Upper lobe of right lung (tissue), 1 donor: ENCODE measurements around the gene DPP3. TPM values are rescaled to one million over a fixed set of nuclear protein-coding genes. Genes with fewer than 3 reads are reported as not detected.

ENCODE experiments used
- ATAC-seq: fragments of 200-7000 bp; cut with Tn5 transposase; one replicate; pipeline ENCODE4 v1.9.1; 2020; ENCODE audit warnings: mild to moderate bottlenecking, moderate library complexity
- DNase-seq: peaks from one replicate; pipeline ENCODE4 v3.0.0-alpha.2; 2020
- H3K27ac ChIP-seq: fragments of 200-600 bp; one replicate; pipeline ENCODE4 v1.8.0; 2022
- H3K27me3 ChIP-seq: fragments of 200-600 bp; one replicate; pipeline ENCODE4 v1.8.0; 2022; ENCODE audit warnings: mild to moderate bottlenecking
- H3K36me3 ChIP-seq: fragments of 200-600 bp; one replicate; pipeline ENCODE4 v1.8.0; 2022
- H3K4me1 ChIP-seq: fragments of 200-600 bp; one replicate; pipeline ENCODE4 v1.8.0; 2022
- H3K4me3 ChIP-seq: fragments of 200-600 bp; one replicate; pipeline ENCODE4 v1.8.0; 2022; ENCODE audit warnings: mild to moderate bottlenecking
- H3K9me3 ChIP-seq: fragments of 200-600 bp; one replicate; pipeline ENCODE4 v1.8.0; 2022
- CTCF ChIP-seq: fragments of 200-600 bp; IDR thresholded peaks from one replicate; pipeline ENCODE4 v1.8.0; 2022; ENCODE audit warnings: antibody characterized with exemption
- intact Hi-C: fragments of 100-400 bp; cut with DNase I; formaldehyde crosslinking; loops from one replicate; pipeline ENCODE4 v1.11.0; 2022
- total RNA-seq: library from RNA; stranded (reverse); fragmentation: NEBNext Ultra II Directional; extraction: Animal tissue kit (Norgen Biotek cat#: 25700); gene quantifications from one replicate; pipeline ENCODE4 v1.2.1, GENCODE V29; 2021
- donor health status: DM: no; HTN: yes; CAD: no; lungs with severe emphysema.

Gene DPP3
- total RNA-seq, 1 donor from 2014 or later = 31.9 TPM

- Histone ChIP-seq H3K27ac (no peak overlapping the region), H3K4me1 (peaks cover 20% of the 10 kb centered on the region), H3K36me3 (no peaks in the 10 kb centered on the region), H3K27me3 (no peaks in the 10 kb centered on the region), H3K4me3 (no peak overlapping the region), H3K9me3 (no peaks in the 10 kb centered on the region)
- intact Hi-C loops = no loop called here
- no peak for TF ChIP-seq CTCF
- no peak for ATAC-seq
- no peak for DNase-seq
Observed at GRCh38 chr11:66548774-66549630, 68.8 kb downstream of the DPP3 start.

DNA sequence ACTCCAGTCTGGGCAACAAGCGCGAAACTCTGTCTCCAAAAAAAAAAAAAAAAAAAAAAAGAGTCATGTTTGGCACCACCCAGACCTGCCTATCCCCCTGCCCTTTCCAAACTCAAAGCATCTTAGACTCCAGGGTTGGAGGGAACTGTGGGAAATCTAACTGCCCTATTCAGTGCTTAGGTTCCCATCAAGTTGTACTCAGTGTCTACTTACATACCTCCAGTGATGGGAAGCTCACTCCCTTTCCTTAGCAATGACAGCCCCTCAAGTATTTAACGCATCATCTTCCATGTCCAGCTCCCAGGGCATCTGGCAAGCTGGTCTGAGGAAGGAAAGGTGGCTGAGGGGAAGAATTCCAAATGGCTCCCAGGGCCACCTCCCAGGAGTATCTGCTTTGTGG, 69.5 kb downstream of the DPP3 start:
- no peak for TF ChIP-seq CTCF
- Histone ChIP-seq H3K27me3 (no peaks in the 10 kb centered on the region), H3K4me1 (peaks cover 13% of the 10 kb centered on the region), H3K27ac (no peak overlapping the region), H3K9me3 (no peaks in the 10 kb centered on the region), H3K36me3 (no peaks in the 10 kb centered on the region), H3K4me3 (no peak overlapping the region)
- no peak for ATAC-seq
- intact Hi-C loops = no loop called here
- no peak for DNase-seq

GRCh38 chr11:66550887-66551286, 70.7 kb downstream of the DPP3 start:
- no peak for TF ChIP-seq CTCF
- H3K27me3 ChIP-seq = no peaks in the 10 kb centered on the region
- no peak overlapping the region for H3K4me3 ChIP-seq
- DNase-seq (no peak), ATAC-seq (no peak)
- no peaks in the 10 kb centered on the region for H3K36me3 ChIP-seq
- no peak overlapping the region for H3K27ac ChIP-seq
- intact Hi-C loops = no loop called here
- peaks cover 6% of the 10 kb centered on the region for H3K4me1 ChIP-seq
- H3K9me3 ChIP-seq = no peaks in the 10 kb centered on the region

DNA sequence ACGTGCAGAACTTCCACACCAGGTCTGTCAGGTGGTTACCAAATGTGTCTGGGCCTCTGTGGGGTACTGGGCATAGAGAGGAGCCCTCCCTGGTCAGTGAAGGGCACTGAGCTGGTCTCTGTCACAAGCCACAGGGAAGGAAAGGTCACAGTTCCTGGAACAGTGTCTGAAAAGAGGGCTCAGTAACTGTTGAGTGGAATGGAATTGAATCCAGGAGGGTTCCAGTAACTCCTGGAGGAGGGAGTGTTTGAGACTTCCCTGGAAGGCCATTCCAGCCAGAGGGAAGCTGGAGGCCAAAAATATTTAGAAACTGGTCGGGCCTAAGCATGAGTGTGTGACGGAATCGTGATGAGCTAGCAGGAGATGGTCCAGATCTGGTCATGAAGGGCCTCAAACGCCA, 74.4 kb downstream of the DPP3 start:
- H3K27me3 ChIP-seq = peaks cover 5% of the 10 kb centered on the region
- no peak for ATAC-seq
- H3K4me1 ChIP-seq = peaks cover 7% of the 10 kb centered on the region
- intact Hi-C loops = no loop called here
- no peaks in the 10 kb centered on the region for H3K36me3 ChIP-seq
- no peaks in the 10 kb centered on the region for H3K9me3 ChIP-seq
- TF ChIP-seq CTCF = no peak
- no peak overlapping the region for H3K27ac ChIP-seq
- no peak for DNase-seq
- H3K4me3 ChIP-seq = no peak overlapping the region

- no peak for TF ChIP-seq CTCF
- Histone ChIP-seq H3K36me3 (no peaks in the 10 kb centered on the region), H3K9me3 (no peaks in the 10 kb centered on the region), H3K27ac (no peak overlapping the region), H3K4me3 (no peak overlapping the region), H3K27me3 (peaks cover 5% of the 10 kb centered on the region), H3K4me1 (peaks cover 7% of the 10 kb centered on the region)
- intact Hi-C loops = no loop called here
- no peak for DNase-seq
- ATAC-seq = no peak
Observed at GRCh38 chr11:66555416-66555815, 75.2 kb downstream of the DPP3 start.
